Left lung (tissue), 10 donors: ENCODE data around the gene ADAMTS12. TPM values are rescaled to one million over a fixed set of nuclear protein-coding genes. Genes with fewer than 3 reads are reported as not detected.

Source experiments
- ATAC-seq: fragments of 200-7000 bp; cut with Tn5 transposase; one replicate; pipeline ENCODE4 v1.9.1; 2020; ENCODE audit warnings: moderate library complexity
- DNase-seq, 4 donors: peaks; one replicate each; pipeline ENCODE4 v3.0.0-alpha.2; 2013 to 2020
- H3K27ac ChIP-seq, 2 donors: fragments of 200-600 bp; sonication (generic) in 1 of 2; one replicate each; pipeline versions ENCODE4 v1.5.0 to v1.8.0; 2020 to 2021
- H3K27me3 ChIP-seq, 2 donors: fragments of 200-600 bp; sonication (generic) in 1 of 2; one replicate each; pipeline versions ENCODE4 v1.5.0 to v1.8.0; 2020 to 2021
- H3K36me3 ChIP-seq, 2 donors: fragments of 200-600 bp; sonication (generic) in 1 of 2; one replicate each; pipeline versions ENCODE4 v1.5.0 to v1.8.0; 2020 to 2021
- H3K4me1 ChIP-seq, 2 donors: fragments of 200-600 bp; one replicate each; pipeline ENCODE4 v1.8.0; 2021
- H3K4me3 ChIP-seq, 2 donors: fragments of 200-600 bp; sonication (generic) in 1 of 2; one replicate each; pipeline versions ENCODE4 v1.5.0 to v1.8.0; 2020 to 2021; ENCODE audit warnings: mild to moderate bottlenecking in 1 of 2
- H3K9me3 ChIP-seq, 2 donors: fragments of 200-600 bp; sonication (generic) in 1 of 2; one replicate each; pipeline versions ENCODE4 v1.5.0 to v1.8.0; 2020 to 2021
- CTCF ChIP-seq, 2 donors: fragments of 200-600 bp; sonication (generic) in 1 of 2; IDR thresholded peaks; one replicate each; pipeline versions ENCODE4 v1.5.0 to v1.8.0; 2021; ENCODE audit warnings: antibody characterized with exemption in 2 of 2
- intact Hi-C, 2 donors: fragments of 100-400 bp; cut with DNase I; formaldehyde crosslinking; loops; one replicate each; pipeline versions ENCODE4 v1.11.2 to v1.14.2; 2022
- polyA plus RNA-seq, 6 donors: library from polyadenylated mRNA; unstranded; fragments of 120-200 nt; gene quantifications; one replicate each; pipeline ENCODE4 v1.2.1, GENCODE V29; 2013; ENCODE audit not compliant: insufficient read length in 6 of 6
- total RNA-seq, 2 donors: library from RNA; stranded (reverse); fragmentation: NEBNext Ultra II Directional; extraction: Animal tissue kit (Norgen Biotek cat#: 25700); gene quantifications; one replicate each; pipeline ENCODE4 v1.2.1, GENCODE V29; 2021
- donor health status: DM: no; HTN: yes; CAD: no.
- donor health status: DM: no; HTN: no; CAD: no.

ADAMTS12 gene
- total and polyA plus RNA-seq, 8 donors, result 11.6 to 59.1 (median 52.1) TPM

DNA sequence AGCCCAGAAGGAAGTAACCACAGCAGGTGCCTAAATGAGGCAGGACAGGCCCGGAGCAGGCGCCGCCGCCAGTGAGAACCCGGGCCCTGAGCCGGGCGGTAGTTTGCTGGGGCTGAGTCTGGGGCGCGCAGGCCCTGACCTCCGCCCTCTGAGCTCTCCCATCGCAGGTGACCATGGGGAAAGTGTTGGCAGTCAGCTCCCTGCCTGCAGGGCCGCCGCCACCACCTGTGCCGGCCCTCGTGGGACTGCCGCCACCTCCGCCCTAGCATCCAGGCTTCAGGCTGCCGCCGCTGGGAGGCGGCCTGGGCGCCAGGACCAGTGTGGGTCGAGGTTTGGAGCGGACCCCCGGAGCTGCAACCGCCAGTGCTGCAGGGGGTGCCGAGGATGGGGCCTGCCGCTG is 389.9 kb downstream of the ADAMTS12 start:
- intact Hi-C loops, result no loop called here
- H3K27me3 ChIP-seq, result no peaks in the 10 kb centered on the region
- DNase-seq, result peak in 1 of 4 donors; percentile 68
- H3K36me3 ChIP-seq, result no peaks in the 10 kb centered on the region
- H3K27ac ChIP-seq, result no peak overlapping the region
- ATAC-seq, result no peak
- H3K9me3 ChIP-seq, result no peaks in the 10 kb centered on the region
- no peaks in the 10 kb centered on the region for H3K4me1 ChIP-seq
- H3K4me3 ChIP-seq, result no peak overlapping the region
- TF ChIP-seq CTCF (IDR thresholded peaks at IDR 0.05), result no peak

DNA sequence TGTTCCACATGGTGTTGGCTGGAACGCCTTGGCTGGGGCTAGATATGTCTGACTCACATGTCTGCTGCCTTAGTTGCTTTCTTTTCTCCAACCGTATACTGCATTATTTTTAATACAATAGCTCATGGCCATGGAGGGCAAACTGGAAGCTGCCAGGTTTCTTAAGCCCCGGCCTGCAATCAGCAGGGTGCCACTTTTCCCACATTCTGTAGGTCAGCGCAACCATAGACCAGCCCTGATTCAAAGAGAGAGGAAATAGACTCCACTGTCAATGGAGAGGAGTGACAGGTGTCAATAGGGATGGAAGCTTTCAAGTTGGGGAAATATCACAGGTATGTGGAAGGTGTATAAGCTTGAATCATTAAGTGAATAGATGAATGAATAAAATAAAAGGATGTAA is 390.5 kb downstream of the ADAMTS12 start:
- Histone ChIP-seq H3K9me3 (no peaks in the 10 kb centered on the region), H3K27ac (no peak overlapping the region), H3K27me3 (no peaks in the 10 kb centered on the region), H3K4me3 (no peak overlapping the region), H3K36me3 (no peaks in the 10 kb centered on the region), H3K4me1 (no peaks in the 10 kb centered on the region)
- TF ChIP-seq CTCF (IDR thresholded peaks at IDR 0.05), result no peak
- DNase-seq (no peak), ATAC-seq (no peak)
- intact Hi-C loops, result no loop called here

DNA sequence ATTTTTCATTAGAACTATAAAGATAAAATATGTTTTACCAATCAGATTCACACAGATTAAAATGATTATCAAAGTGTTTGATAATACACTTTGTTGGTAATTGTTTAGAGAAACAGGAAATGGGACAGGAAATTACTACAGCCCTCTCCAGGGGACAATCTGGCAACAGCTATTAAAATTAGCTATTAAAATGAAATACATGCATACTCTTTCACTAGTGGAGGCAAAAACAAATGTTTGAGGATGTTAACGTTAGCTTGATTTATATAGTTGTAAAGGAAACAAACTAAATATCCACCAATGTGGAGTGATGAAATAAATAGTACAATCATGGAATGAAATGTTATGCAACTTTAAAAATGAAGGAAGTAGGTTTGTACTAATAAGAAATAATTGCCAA is 397.3 kb downstream of the ADAMTS12 start:
- no peaks in the 10 kb centered on the region for H3K27me3 ChIP-seq
- no peak for TF ChIP-seq CTCF (IDR thresholded peaks at IDR 0.05)
- no peak overlapping the region for H3K4me3 ChIP-seq
- no peaks in the 10 kb centered on the region for H3K36me3 ChIP-seq
- ATAC-seq (no peak), DNase-seq (peak in 2 of 4 donors; percentile 20 to 24)
- H3K9me3 ChIP-seq, result no peaks in the 10 kb centered on the region
- no peak overlapping the region for H3K27ac ChIP-seq
- H3K4me1 ChIP-seq, result no peaks in the 10 kb centered on the region
- intact Hi-C loops, result no loop called here

- intact Hi-C loops, result no loop called here
- Histone ChIP-seq H3K9me3 (no peaks in the 10 kb centered on the region), H3K27ac (no peak overlapping the region), H3K4me3 (no peak overlapping the region), H3K4me1 (no peaks in the 10 kb centered on the region), H3K36me3 (no peaks in the 10 kb centered on the region), H3K27me3 (no peaks in the 10 kb centered on the region)
- DNase-seq (no peak), ATAC-seq (no peak)
- TF ChIP-seq CTCF (IDR thresholded peaks at IDR 0.05), result no peak
Measured at GRCh38 chr5:33491941-33492340, 399.8 kb downstream of the ADAMTS12 start.

DNA sequence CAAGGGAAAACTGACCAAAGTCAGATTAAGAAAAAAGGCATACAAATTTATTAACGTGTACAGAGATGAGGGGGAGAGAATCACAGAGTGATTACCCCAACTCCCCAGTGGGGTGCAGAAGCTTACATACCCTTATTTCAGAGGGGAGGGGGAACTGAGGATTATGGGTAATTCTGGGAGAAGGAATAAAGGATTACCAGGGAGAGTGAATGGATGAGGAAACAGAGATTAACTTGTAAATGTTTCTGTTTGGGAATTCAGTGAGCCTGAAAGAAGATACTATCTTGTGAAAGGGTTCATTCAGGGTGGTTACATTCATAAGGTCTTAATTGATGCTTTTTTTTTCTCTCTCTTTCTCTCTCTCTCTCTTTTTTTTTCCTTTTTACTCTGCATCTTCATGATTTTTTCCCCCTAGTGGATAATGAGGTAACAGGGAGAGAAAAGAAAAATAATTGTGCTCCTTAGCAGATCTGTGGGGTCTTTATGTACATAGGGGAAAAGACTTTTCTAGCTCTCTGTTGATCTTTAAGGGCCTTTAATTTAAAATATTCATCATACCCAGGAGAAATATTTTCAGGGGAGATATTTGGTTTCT is 401.6 kb downstream of the ADAMTS12 start:
- Histone ChIP-seq H3K4me3 (no peak overlapping the region), H3K9me3 (no peaks in the 10 kb centered on the region), H3K4me1 (no peaks in the 10 kb centered on the region), H3K27ac (no peak overlapping the region), H3K36me3 (no peaks in the 10 kb centered on the region), H3K27me3 (no peaks in the 10 kb centered on the region)
- intact Hi-C loops, result no loop called here
- ATAC-seq (no peak), DNase-seq (no peak)
- no peak for TF ChIP-seq CTCF (IDR thresholded peaks at IDR 0.05)
